Loucy (cell line): Measurements from ENCODE around the gene SELENOM.

Experiments
- H2AFZ ChIP-seq: fragments of 200-600 bp; sonication (generic); 2 replicates; pipeline ENCODE4 v1.6.0; 2016; ENCODE audit warnings: antibody characterized with exemption, mild to moderate bottlenecking, low read length, moderate library complexity
- H3F3A ChIP-seq: fragments of 200-600 bp; 2 replicates; pipeline ENCODE4 v1.6.0; 2016; ENCODE audit warnings: antibody characterized with exemption, low read depth, mild to moderate bottlenecking
- H3K27me3 ChIP-seq: fragments of 200-600 bp; sonication (generic); 2 replicates; pipeline ENCODE4 v1.6.1; 2014; ENCODE audit warnings: low read length, mild to moderate bottlenecking; ENCODE audit not compliant: insufficient read depth, poor library complexity, severe bottlenecking
- H3K36me3 ChIP-seq: fragments of 200-600 bp; sonication (generic); 2 replicates; pipeline ENCODE4 v1.6.1; 2016; ENCODE audit warnings: low read length; ENCODE audit not compliant: insufficient read depth
- H3K4me1 ChIP-seq: fragments of 200-600 bp; sonication (generic); 2 replicates; pipeline ENCODE4 v1.5.1; 2014; ENCODE audit warnings: low read length, mild to moderate bottlenecking; ENCODE audit not compliant: insufficient read depth, poor library complexity, severe bottlenecking
- H3K4me2 ChIP-seq: fragments of 200-600 bp; sonication (generic); 2 replicates; pipeline ENCODE4 v1.6.0; 2014; ENCODE audit warnings: antibody characterized with exemption, low read length, low read depth, mild to moderate bottlenecking; ENCODE audit not compliant: poor library complexity, severe bottlenecking
- H3K4me3 ChIP-seq: fragments of 200-600 bp; sonication (generic); 2 replicates; pipeline ENCODE4 v1.5.1; 2014; ENCODE audit warnings: low read length, mild to moderate bottlenecking, mixed read lengths; ENCODE audit not compliant: poor library complexity, severe bottlenecking
- H3K79me2 ChIP-seq: fragments of 200-600 bp; sonication (generic); 2 replicates; pipeline ENCODE4 v1.6.1; 2014; ENCODE audit warnings: low read length; ENCODE audit not compliant: insufficient read depth
- H3K9ac ChIP-seq: fragments of 200-600 bp; sonication (generic); 2 replicates; pipeline ENCODE4 v1.6.0; 2014; ENCODE audit warnings: mild to moderate bottlenecking, low read depth, low read length, moderate library complexity; ENCODE audit not compliant: poor library complexity, severe bottlenecking
- H3K9me2 ChIP-seq: fragments of 200-600 bp; sonication (generic); replicated peaks from 2 replicates; pipeline ENCODE4 v1.6.1; 2016; ENCODE audit warnings: low read depth, low read length, mixed read lengths
- H3K9me3 ChIP-seq: fragments of 200-600 bp; sonication (generic); 2 replicates; pipeline ENCODE4 v1.6.1; 2014; ENCODE audit warnings: mild to moderate bottlenecking, antibody characterized with exemption, low read length, low read depth; ENCODE audit not compliant: insufficient read depth
- H4K20me1 ChIP-seq: fragments of 200-600 bp; sonication (generic); 2 replicates; pipeline ENCODE4 v1.6.0; 2014; ENCODE audit warnings: antibody characterized with exemption, low read length, mild to moderate bottlenecking; ENCODE audit not compliant: insufficient read depth, poor library complexity, severe bottlenecking
- EZH2phosphoT487 ChIP-seq: fragments of 200-600 bp; IDR thresholded peaks from 2 replicates; pipeline ENCODE4 v1.6.1; 2018; ENCODE audit warnings: antibody characterized with exemption, mild to moderate bottlenecking, moderate library complexity, borderline replicate concordance
- TF ChIP-seq, protein P1 (sequence below): fragments of 200-600 bp; sonication (generic); conservative IDR thresholded peaks from 2 replicates; pipeline ENCODE4 v1.5.1; 2014; ENCODE audit warnings: mild to moderate bottlenecking, antibody characterized with exemption, low read length

Gene SELENOM

DNA sequence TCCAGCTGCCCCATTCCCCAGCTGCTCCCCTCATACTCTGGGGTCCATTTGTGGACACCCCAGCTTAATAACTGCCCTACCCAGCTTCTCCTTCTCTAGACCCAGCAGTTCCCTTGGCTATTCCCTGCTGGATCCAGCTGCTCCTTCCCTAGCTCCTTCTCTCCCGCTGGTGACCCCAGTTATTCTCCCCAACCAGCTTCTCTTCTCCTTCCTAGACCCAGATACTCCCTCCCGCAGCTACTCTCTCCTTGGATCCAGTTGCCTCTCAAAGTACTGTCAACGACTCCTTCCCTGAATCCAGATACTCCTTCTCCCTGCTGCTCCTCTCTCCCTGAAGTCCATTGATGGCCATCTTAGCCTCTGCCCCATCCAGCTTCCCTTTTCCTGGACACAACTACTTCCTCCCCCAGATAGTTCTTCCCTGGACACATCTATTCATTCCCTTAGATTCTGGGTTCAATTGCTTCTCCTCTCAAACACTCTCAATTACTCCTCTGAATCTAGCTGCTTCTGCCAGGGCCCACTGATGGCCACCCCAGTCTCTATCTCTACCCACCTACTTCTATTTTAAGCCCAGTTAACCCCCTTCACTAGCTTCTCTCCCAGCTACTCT is 11.6 kb downstream of the SELENOM start:
- Histone ChIP-seq H3K9ac (no peak overlapping the region), H3K9me3 (no peaks in the 10 kb centered on the region), H2AFZ (no peak overlapping the region), H3K9me2 (no peaks in the 10 kb centered on the region), H4K20me1 (no peaks in the 10 kb centered on the region), H3F3A (no peaks in the 10 kb centered on the region), H3K79me2 (no peaks in the 10 kb centered on the region), H3K4me3 (no peak overlapping the region), H3K4me1 (no peaks in the 10 kb centered on the region), H3K36me3 (peaks cover 61% of the 10 kb centered on the region; the same call in 1 of the 2 replicates), H3K27me3 (no peaks in the 10 kb centered on the region), H3K4me2 (no peak overlapping the region)
- TF ChIP-seq, protein P1, sequence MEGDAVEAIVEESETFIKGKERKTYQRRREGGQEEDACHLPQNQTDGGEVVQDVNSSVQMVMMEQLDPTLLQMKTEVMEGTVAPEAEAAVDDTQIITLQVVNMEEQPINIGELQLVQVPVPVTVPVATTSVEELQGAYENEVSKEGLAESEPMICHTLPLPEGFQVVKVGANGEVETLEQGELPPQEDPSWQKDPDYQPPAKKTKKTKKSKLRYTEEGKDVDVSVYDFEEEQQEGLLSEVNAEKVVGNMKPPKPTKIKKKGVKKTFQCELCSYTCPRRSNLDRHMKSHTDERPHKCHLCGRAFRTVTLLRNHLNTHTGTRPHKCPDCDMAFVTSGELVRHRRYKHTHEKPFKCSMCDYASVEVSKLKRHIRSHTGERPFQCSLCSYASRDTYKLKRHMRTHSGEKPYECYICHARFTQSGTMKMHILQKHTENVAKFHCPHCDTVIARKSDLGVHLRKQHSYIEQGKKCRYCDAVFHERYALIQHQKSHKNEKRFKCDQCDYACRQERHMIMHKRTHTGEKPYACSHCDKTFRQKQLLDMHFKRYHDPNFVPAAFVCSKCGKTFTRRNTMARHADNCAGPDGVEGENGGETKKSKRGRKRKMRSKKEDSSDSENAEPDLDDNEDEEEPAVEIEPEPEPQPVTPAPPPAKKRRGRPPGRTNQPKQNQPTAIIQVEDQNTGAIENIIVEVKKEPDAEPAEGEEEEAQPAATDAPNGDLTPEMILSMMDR, result no peak
- no peak for TF ChIP-seq EZH2phosphoT487

DNA sequence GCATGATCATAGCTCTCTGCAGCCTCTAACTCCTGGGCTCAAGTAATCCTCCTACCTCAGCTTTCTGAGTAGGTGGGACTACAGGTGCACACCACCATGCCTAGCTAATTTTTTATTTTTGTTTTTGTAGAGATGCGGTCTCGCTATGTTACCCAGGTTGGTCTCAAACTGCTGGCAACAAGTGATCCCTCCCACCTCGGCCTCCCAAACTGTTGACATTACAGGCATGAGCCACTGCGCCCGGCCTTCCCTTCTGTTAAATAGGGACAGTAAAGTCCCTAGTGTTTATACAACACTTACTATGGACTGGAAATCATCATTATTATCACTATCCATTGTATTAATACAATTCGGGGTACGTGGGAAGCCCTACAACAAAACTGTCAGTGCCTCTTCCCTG is 12.6 kb downstream of the SELENOM start:
- Histone ChIP-seq H2AFZ (no peak overlapping the region), H3K4me3 (no peak overlapping the region), H3K36me3 (peaks cover 62% of the 10 kb centered on the region; the same call in 1 of the 2 replicates), H3K4me1 (no peaks in the 10 kb centered on the region), H3F3A (no peaks in the 10 kb centered on the region), H3K9me3 (no peaks in the 10 kb centered on the region), H3K27me3 (no peaks in the 10 kb centered on the region), H3K79me2 (no peaks in the 10 kb centered on the region), H3K4me2 (no peak overlapping the region), H4K20me1 (no peaks in the 10 kb centered on the region), H3K9me2 (no peaks in the 10 kb centered on the region), H3K9ac (no peak overlapping the region)
- TF ChIP-seq EZH2phosphoT487, result no peak
- TF ChIP-seq, protein P1, result no peak

DNA sequence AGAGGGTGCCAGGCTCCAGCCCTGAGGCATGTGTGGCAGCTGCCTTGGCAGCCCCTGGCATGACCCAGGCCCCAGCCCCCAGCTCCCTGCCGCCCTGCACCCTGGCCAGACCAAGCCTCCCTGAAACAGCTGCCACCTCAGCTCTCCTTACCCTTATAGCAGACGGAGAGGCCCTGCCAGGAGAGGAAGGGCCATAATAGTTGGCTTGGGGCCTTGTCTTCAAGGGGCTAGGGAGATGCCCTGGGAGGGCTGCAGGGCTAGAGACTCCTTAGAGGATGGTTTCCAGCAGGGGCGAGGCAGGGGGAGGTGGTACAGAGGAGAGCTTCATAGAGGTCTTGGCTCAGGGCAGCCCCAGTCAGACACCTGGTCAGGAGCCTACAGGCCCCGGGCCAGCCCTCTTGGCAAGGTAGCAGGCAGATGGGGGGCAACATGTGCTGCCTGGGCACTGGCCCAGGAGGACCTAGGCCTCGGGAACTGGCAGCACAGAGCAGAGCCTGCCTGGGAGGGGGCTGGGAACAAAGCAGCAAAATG is 13.3 kb downstream of the SELENOM start:
- no peaks in the 10 kb centered on the region for H3K27me3 ChIP-seq
- H3K9me2 ChIP-seq, result no peaks in the 10 kb centered on the region
- H3K36me3 ChIP-seq, result peaks cover 62% of the 10 kb centered on the region; the same call in 1 of the 2 replicates
- no peak overlapping the region for H3K4me3 ChIP-seq
- H3K9me3 ChIP-seq, result no peaks in the 10 kb centered on the region
- no peaks in the 10 kb centered on the region for H4K20me1 ChIP-seq
- no peak for TF ChIP-seq EZH2phosphoT487
- TF ChIP-seq, protein P1, result no peak
- no peak overlapping the region for H2AFZ ChIP-seq
- no peaks in the 10 kb centered on the region for H3K4me1 ChIP-seq
- H3F3A ChIP-seq, result no peaks in the 10 kb centered on the region
- no peak overlapping the region for H3K4me2 ChIP-seq
- no peaks in the 10 kb centered on the region for H3K79me2 ChIP-seq
- H3K9ac ChIP-seq, result no peak overlapping the region
